LNCAP (cell line): Measurements from ENCODE around the gene ANKRD66.

Source experiments
- CTCF ChIP-seq: fragments of 450-650 bp; IDR thresholded peaks from 2 replicates; pipeline ENCODE4 v1.5.1; 2017; ENCODE audit warnings: mild to moderate bottlenecking

The ANKRD66 gene

GRCh38 chr6:46729787-46730326 is 16.9 kb upstream of the ANKRD66 start:
- TF ChIP-seq CTCF = no peak

- TF ChIP-seq CTCF = no peak
These were observed 15.7 kb upstream of the ANKRD66 start for GRCh38 chr6:46730921-46731461.

- no peak for TF ChIP-seq CTCF
These were observed 13.4 kb upstream of the ANKRD66 start for GRCh38 chr6:46733341-46733801.

GRCh38 chr6:46734867-46735719 is 11.6 kb upstream of the ANKRD66 start, which contains the start of gene PLA2G7:
TSS of gene PLA2G7 (minus strand) at chr6:46735375. CDS start at chr6:46722891, 12,484 bp downstream.
- no peak for TF ChIP-seq CTCF

GRCh38 chr6:46735720-46736031 is 11.1 kb upstream of the ANKRD66 start:
- no peak for TF ChIP-seq CTCF

GRCh38 chr6:46736906-46737305 is 9.8 kb upstream of the ANKRD66 start:
- TF ChIP-seq CTCF = no peak

- TF ChIP-seq CTCF = no peak
These were observed 5.3 kb upstream of the ANKRD66 start for GRCh38 chr6:46741482-46741881.
